Stimulated activated CD4-positive, alpha-beta T cell treated with anti-CD3 and anti-CD28 coated beads, Interleukin-1b, Interleukin-23, amount 100 ng/mL, for 24 hours (primary cell): ENCODE results near the gene TRANK1.
"Not testable (repeated sequence)": the region's sequence is repeated elsewhere in the genome, so short reads cannot be mapped to it uniquely, and the experiment has no call there.

Experiments used
- DNase-seq, 4 experiments: peaks; one replicate each; pipeline ENCODE4 v3.0.0-alpha.2; 2020; ENCODE audit warnings: low read depth in 4 of 4, low spot score in 1 of 4

TRANK1 gene

GRCh38 chr3:36957862-36958686, 13.2 kb upstream of the TRANK1 start:
- DNase-seq = no peak

GRCh38 chr3:36957063-36957462, 12.2 kb upstream of the TRANK1 start:
- DNase-seq = no peak

- no peak for DNase-seq
Measured at GRCh38 chr3:36956155-36956554, 11.3 kb upstream of the TRANK1 start.

- DNase-seq = no peak
Measured at GRCh38 chr3:36954452-36955134, 9.7 kb upstream of the TRANK1 start.

- not testable (repeated sequence) for DNase-seq
Measured at GRCh38 chr3:36947814-36948213, 3.0 kb upstream of the TRANK1 start.

- DNase-seq = no peak
Measured at GRCh38 chr3:36945333-36945980, 603 bp upstream of the TRANK1 start.

- DNase-seq = peak; percentile 18 to 23 (median 22)
Measured at GRCh38 chr3:36944012-36944640, 728 bp downstream of the TRANK1 start.

GRCh38 chr3:36943601-36944000, 1.3 kb downstream of the TRANK1 start:
- DNase-seq = no peak

- no peak for DNase-seq
Measured at GRCh38 chr3:36942638-36943248, 2.1 kb downstream of the TRANK1 start.

- no peak for DNase-seq
Measured at GRCh38 chr3:36941658-36942057, 3.2 kb downstream of the TRANK1 start.

GRCh38 chr3:36941162-36941561, 3.7 kb downstream of the TRANK1 start:
- DNase-seq = no peak

- no peak for DNase-seq
Measured at GRCh38 chr3:36937492-36937891, 7.4 kb downstream of the TRANK1 start.

GRCh38 chr3:36933540-36934296, 11.1 kb downstream of the TRANK1 start:
- DNase-seq = no peak

- not testable (repeated sequence) for DNase-seq
Measured at GRCh38 chr3:36931424-36931823, 13.4 kb downstream of the TRANK1 start.

GRCh38 chr3:36928220-36928619, 16.6 kb downstream of the TRANK1 start:
- DNase-seq = no peak

- no peak for DNase-seq
Measured at GRCh38 chr3:36926292-36926897, 18.5 kb downstream of the TRANK1 start.

GRCh38 chr3:36924744-36925521, 19.9 kb downstream of the TRANK1 start:
- no peak for DNase-seq

- no peak for DNase-seq
Measured at GRCh38 chr3:36923981-36924743, 20.7 kb downstream of the TRANK1 start.
